ENCODE data around the gene RBBP6. TPM values are rescaled to one million over a fixed set of nuclear protein-coding genes. Genes with fewer than 3 reads are reported as not detected.
"Not testable (repeated sequence)": the region's sequence is repeated elsewhere in the genome, so short reads cannot be mapped to it uniquely, and the experiment has no call there.

The RBBP6 gene
- 100 to 1,000 TPM in 1 of 2 donors, 10 to 100 TPM in 1; 42.2 to 104 TPM for total RNA-seq

- Histone ChIP-seq H3K27ac (peak within 1 kb of the TSS; percentile 98 to 99), H3K9me3 (no peaks in the 10 kb centered on the region), H3K36me3 (no peaks in the 10 kb centered on the region), H3K4me3 (peak within 1 kb of the TSS; percentile 87), H3K27me3 (replicated peaks; ENCODE audit: insufficient read depth) (no peaks in the 10 kb centered on the region), H3K4me1 (ENCODE audit: control insufficient read depth in 1 of 2, low read depth in 2 of 2) (peaks cover 20 to 31% of the 10 kb centered on the region in 2 donors)
- peak; percentile 27 for TF ChIP-seq CTCF (IDR thresholded peaks at IDR 0.05)
- peak; percentile 93 for ATAC-seq (ENCODE audit: insufficient number of reproducible peaks, low FRiP score, low read depth)
- peak; percentile 80 for DNase-seq (ENCODE audit: low spot score)
Measured at GRCh38 chr16:24539295-24539849, at the start of gene RBBP6. TSS of gene RBBP6 (plus strand) at chr16:24539566. CDS start at chr16:24540627, 1,061 bp downstream.

- DNase-seq (ENCODE audit: low spot score) (no peak), ATAC-seq (ENCODE audit: insufficient number of reproducible peaks, low FRiP score, low read depth) (no peak)
- TF ChIP-seq CTCF (IDR thresholded peaks at IDR 0.05): no peak
- H3K4me1 ChIP-seq (ENCODE audit: control insufficient read depth in 1 of 2, low read depth in 2 of 2): no peaks in the 10 kb centered on the region
- peaks cover 8% of the 10 kb centered on the region for H3K9me3 ChIP-seq
- H3K27me3 ChIP-seq (replicated peaks; ENCODE audit: insufficient read depth): no peaks in the 10 kb centered on the region
- no peak overlapping the region for H3K4me3 ChIP-seq
- no peak overlapping the region for H3K27ac ChIP-seq
- H3K36me3 ChIP-seq: no peaks in the 10 kb centered on the region
Measured at GRCh38 chr16:24490866-24491265, 48.5 kb upstream of the RBBP6 start.

DNA sequence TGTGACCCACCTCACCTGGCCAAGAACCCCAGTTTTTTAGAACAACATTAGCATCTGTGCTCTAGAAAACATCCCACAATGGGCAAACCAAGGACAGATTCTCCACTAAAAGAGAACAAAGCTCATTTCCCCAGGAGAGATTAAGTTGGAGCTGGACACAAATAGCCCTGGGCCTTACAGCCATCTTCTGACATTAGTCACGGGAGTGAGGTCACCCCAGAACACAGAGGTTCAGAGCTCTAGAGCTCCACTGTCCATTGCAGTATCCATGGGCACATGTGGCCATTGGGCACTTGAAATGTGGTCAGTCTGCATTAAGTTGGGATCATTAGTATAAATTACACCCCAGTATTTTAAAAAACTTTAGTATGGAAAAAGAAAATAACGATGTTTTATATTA, 47.6 kb upstream of the RBBP6 start:
- H3K4me3 ChIP-seq: no peak overlapping the region
- H3K27ac ChIP-seq: no peak overlapping the region
- no peaks in the 10 kb centered on the region for H3K4me1 ChIP-seq (ENCODE audit: control insufficient read depth in 1 of 2, low read depth in 2 of 2)
- DNase-seq (ENCODE audit: low spot score) (no peak), ATAC-seq (ENCODE audit: insufficient number of reproducible peaks, low FRiP score, low read depth) (no peak)
- peaks cover 8% of the 10 kb centered on the region for H3K9me3 ChIP-seq
- H3K27me3 ChIP-seq (replicated peaks; ENCODE audit: insufficient read depth): no peaks in the 10 kb centered on the region
- no peaks in the 10 kb centered on the region for H3K36me3 ChIP-seq
- TF ChIP-seq CTCF (IDR thresholded peaks at IDR 0.05): no peak

GRCh38 chr16:24493821-24494220, 45.5 kb upstream of the RBBP6 start:
- no peaks in the 10 kb centered on the region for H3K9me3 ChIP-seq
- no peak for TF ChIP-seq CTCF (IDR thresholded peaks at IDR 0.05)

GRCh38 chr16:24495207-24495606, 44.2 kb upstream of the RBBP6 start:
- not testable (repeated sequence) for H3K4me3 ChIP-seq; ATAC-seq (ENCODE audit: insufficient number of reproducible peaks, low FRiP score, low read depth); H3K27ac ChIP-seq; H3K27me3 ChIP-seq (replicated peaks; ENCODE audit: insufficient read depth); H3K9me3 ChIP-seq; DNase-seq (ENCODE audit: low spot score); H3K36me3 ChIP-seq; H3K4me1 ChIP-seq (ENCODE audit: control insufficient read depth in 1 of 2, low read depth in 2 of 2)

More at GRCh38 chr16:24493821-24494220, 45.5 kb upstream of the RBBP6 start:
- Histone ChIP-seq H3K27ac (no peak overlapping the region), H3K4me1 (ENCODE audit: control insufficient read depth in 1 of 2, low read depth in 2 of 2) (no peaks in the 10 kb centered on the region), H3K27me3 (replicated peaks; ENCODE audit: insufficient read depth) (no peaks in the 10 kb centered on the region), H3K4me3 (no peak overlapping the region), H3K36me3 (no peaks in the 10 kb centered on the region)
- DNase-seq (ENCODE audit: low spot score) (no peak), ATAC-seq (ENCODE audit: insufficient number of reproducible peaks, low FRiP score, low read depth) (no peak)

GRCh38 chr16:24497440-24497839, 41.9 kb upstream of the RBBP6 start:
- Histone ChIP-seq H3K9me3 (no peaks in the 10 kb centered on the region), H3K36me3 (no peaks in the 10 kb centered on the region), H3K27ac (no peak overlapping the region), H3K27me3 (replicated peaks; ENCODE audit: insufficient read depth) (no peaks in the 10 kb centered on the region), H3K4me1 (ENCODE audit: control insufficient read depth in 1 of 2, low read depth in 2 of 2) (no peaks in the 10 kb centered on the region), H3K4me3 (no peak overlapping the region)
- ATAC-seq (ENCODE audit: insufficient number of reproducible peaks, low FRiP score, low read depth): no peak
- no peak for DNase-seq (ENCODE audit: low spot score)
- no peak for TF ChIP-seq CTCF (IDR thresholded peaks at IDR 0.05)

All from thoracic aorta (tissue), 2 donors.